Parathyroid adenoma (tissue), 2 donors: ENCODE results near the gene BTG2.

ENCODE experiments used
- H2AFZ ChIP-seq: fragments of 300-600 bp; sonication (generic); one replicate; pipeline ENCODE4 v1.7.0; 2017; ENCODE audit warnings: antibody characterized with exemption, mild to moderate bottlenecking
- H3K27ac ChIP-seq: fragments of 300-600 bp; sonication (generic); one replicate; pipeline ENCODE4 v1.7.0; 2017
- H3K27me3 ChIP-seq: fragments of 300-600 bp; sonication (generic); one replicate; pipeline ENCODE4 v1.7.0; 2017; ENCODE audit warnings: low read length; ENCODE audit not compliant: control insufficient read depth, insufficient read depth
- H3K36me3 ChIP-seq: fragments of 300-600 bp; sonication (generic); one replicate; pipeline ENCODE4 v1.7.0; 2017; ENCODE audit warnings: low read length; ENCODE audit not compliant: control insufficient read depth, insufficient read depth
- H3K4me1 ChIP-seq: fragments of 300-600 bp; sonication (generic); one replicate; pipeline ENCODE4 v1.7.0; 2017; ENCODE audit warnings: control low read depth
- H3K4me2 ChIP-seq: fragments of 300-600 bp; sonication (generic); one replicate; pipeline ENCODE4 v1.7.0; 2017; ENCODE audit warnings: low read length
- H3K4me3 ChIP-seq: fragments of 300-600 bp; sonication (generic); one replicate; pipeline ENCODE4 v1.7.0; 2017; ENCODE audit warnings: low read depth, low read length
- H3K79me2 ChIP-seq: fragments of 300-600 bp; sonication (generic); one replicate; pipeline ENCODE4 v1.7.0; 2017; ENCODE audit warnings: control low read depth
- H3K9ac ChIP-seq: fragments of 300-600 bp; sonication (generic); one replicate; pipeline ENCODE4 v1.7.0; 2017; ENCODE audit warnings: mild to moderate bottlenecking
- H3K9me3 ChIP-seq: fragments of 300-600 bp; sonication (generic); one replicate; pipeline ENCODE4 v1.7.0; 2017; ENCODE audit warnings: low read length; ENCODE audit not compliant: control insufficient read depth
- TF ChIP-seq, protein P1 (sequence below): fragments of 300-600 bp; sonication (generic); IDR thresholded peaks from one replicate; pipeline ENCODE4 v1.7.0; 2017; ENCODE audit warnings: antibody characterized with exemption, mild to moderate bottlenecking
- donor health status: primary hyperparathyroidism.

Gene BTG2

DNA sequence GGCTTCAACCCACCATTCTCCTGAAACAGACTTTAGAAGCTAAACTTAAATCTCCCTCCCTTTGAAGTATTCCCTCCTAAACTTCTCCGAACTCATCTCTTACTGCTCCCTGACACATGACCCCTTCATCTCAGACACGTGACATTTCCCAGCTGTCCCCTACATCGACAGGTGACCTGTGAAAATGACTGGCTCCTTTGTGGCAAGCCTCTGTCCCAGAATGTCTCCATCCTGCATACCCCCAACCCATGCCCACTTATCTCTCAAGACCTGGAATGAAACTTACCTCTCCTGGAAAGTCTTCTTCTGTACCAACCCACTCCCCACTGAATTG is 41.4 kb downstream of the BTG2 start:
- Histone ChIP-seq H3K4me2 (no peak overlapping the region), H3K27me3 (no peaks in the 10 kb centered on the region), H3K9ac (no peak overlapping the region), H3K27ac (no peak overlapping the region), H3K4me1 (no peaks in the 10 kb centered on the region), H3K9me3 (no peaks in the 10 kb centered on the region), H2AFZ (no peak overlapping the region), H3K79me2 (no peaks in the 10 kb centered on the region), H3K4me3 (no peak overlapping the region), H3K36me3 (no peaks in the 10 kb centered on the region)
- TF ChIP-seq, protein P1, sequence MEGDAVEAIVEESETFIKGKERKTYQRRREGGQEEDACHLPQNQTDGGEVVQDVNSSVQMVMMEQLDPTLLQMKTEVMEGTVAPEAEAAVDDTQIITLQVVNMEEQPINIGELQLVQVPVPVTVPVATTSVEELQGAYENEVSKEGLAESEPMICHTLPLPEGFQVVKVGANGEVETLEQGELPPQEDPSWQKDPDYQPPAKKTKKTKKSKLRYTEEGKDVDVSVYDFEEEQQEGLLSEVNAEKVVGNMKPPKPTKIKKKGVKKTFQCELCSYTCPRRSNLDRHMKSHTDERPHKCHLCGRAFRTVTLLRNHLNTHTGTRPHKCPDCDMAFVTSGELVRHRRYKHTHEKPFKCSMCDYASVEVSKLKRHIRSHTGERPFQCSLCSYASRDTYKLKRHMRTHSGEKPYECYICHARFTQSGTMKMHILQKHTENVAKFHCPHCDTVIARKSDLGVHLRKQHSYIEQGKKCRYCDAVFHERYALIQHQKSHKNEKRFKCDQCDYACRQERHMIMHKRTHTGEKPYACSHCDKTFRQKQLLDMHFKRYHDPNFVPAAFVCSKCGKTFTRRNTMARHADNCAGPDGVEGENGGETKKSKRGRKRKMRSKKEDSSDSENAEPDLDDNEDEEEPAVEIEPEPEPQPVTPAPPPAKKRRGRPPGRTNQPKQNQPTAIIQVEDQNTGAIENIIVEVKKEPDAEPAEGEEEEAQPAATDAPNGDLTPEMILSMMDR: no peak

DNA sequence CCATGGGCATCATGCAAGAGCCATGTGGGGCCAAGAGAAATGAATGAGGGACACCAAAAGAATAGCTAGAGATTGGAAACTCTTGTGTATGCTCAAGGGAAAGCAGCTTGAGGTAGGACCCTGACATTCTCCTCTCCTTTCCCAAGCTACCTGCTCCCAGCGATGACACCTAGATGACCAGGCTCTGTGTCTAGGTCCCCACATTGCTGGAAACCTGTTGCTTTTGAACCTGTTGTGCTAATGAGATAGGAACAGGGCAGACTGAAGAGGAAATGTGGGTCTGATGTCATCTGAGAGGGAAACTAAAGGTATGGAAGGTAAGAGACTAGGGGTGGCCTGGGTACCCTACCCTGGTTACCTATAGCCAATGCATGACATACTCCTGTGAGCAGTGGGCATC is 43.8 kb downstream of the BTG2 start:
- Histone ChIP-seq H3K4me3 (no peak overlapping the region), H3K4me1 (no peaks in the 10 kb centered on the region), H3K9me3 (no peaks in the 10 kb centered on the region), H3K9ac (no peak overlapping the region), H3K4me2 (no peak overlapping the region), H3K79me2 (no peaks in the 10 kb centered on the region), H3K27ac (no peak overlapping the region), H3K27me3 (no peaks in the 10 kb centered on the region), H2AFZ (no peak overlapping the region), H3K36me3 (no peaks in the 10 kb centered on the region)
- TF ChIP-seq, protein P1: no peak

DNA sequence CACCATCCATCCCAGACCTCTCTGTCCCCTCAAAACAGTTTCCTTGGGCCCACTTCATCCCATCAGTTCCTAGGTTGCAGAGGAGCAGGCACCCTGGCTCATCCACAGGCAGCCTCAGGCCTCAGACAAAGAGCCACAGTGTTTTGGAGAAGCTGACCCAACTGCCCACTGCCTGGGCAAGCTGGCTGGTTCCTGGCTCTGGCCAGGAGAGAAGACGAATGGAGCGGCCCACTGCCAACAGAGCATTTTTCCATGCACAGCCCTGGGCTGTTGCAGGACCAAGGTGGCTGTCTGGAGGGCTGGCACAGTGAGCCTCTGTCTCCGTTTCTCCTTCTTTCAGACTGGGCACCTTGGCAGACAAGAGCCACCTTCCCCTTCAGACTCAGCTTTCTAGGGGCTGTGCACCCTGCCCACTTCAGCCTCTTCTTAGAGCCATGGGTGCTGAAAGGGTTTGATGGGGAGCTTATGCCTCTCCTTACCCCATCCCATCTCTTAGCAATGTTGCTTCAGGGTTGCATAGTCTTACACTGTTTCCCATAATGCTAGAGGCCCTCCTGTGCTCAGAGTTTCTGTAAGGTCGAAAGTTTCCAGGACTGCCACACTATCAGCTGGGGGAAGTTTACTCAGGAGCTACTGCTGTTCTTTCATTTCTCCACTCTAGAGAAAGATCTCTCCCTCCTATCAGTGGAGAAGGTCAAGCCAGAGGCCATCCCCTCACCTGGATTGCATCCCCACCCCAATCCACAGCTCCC is 44.6 kb downstream of the BTG2 start:
- Histone ChIP-seq H3K27ac (no peak overlapping the region), H3K27me3 (no peaks in the 10 kb centered on the region), H3K36me3 (no peaks in the 10 kb centered on the region), H3K9ac (no peak overlapping the region), H2AFZ (no peak overlapping the region), H3K4me1 (no peaks in the 10 kb centered on the region), H3K9me3 (no peaks in the 10 kb centered on the region), H3K4me3 (no peak overlapping the region), H3K4me2 (no peak overlapping the region), H3K79me2 (no peaks in the 10 kb centered on the region)
- TF ChIP-seq, protein P1: no peak

DNA sequence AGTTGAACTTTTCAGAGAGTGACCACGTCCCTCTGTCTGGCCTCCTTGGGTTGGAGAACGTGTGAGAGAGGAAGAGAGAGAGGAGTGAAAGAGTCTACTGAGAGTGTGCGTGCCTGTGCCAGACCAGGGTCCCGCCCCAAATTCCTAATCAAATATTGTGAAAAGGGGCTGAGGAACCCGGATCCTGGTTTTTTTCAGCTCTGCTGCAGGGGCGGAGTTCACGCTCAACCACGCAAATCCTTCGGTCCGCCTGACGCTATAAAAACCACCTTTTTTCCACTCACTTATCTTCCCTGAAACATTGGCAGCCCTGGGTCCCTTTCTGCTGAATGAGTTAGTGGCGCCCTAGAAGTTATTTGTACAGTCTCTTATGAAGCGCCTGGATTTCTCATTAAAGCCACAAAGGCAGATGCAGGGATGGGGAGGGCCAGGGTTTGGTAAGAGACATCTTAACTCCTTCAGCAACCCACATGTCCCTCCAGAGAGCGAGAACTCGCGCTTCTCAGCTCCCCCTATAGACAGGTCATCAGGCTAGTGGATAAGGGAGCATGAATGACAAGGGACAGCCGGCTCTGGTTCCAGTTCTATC is 45.8 kb downstream of the BTG2 start, which contains the start of gene FMOD:
FMOD (minus strand) TSS at position 86 of the 589 bp plus-strand sequence. CDS start 2,852 bp downstream, outside the sequence.
- Histone ChIP-seq H3K9me3 (no peaks in the 10 kb centered on the region), H3K27me3 (no peaks in the 10 kb centered on the region), H3K4me2 (peak within 1 kb of the TSS; percentile 47), H2AFZ (peak within 1 kb of the TSS; percentile 71), H3K4me3 (peak within 1 kb of the TSS; percentile 3), H3K9ac (no peak within 1 kb of the TSS), H3K79me2 (no peaks in the 10 kb centered on the region), H3K27ac (no peak within 1 kb of the TSS), H3K36me3 (no peaks in the 10 kb centered on the region), H3K4me1 (no peaks in the 10 kb centered on the region)
- TF ChIP-seq, protein P1: no peak

DNA sequence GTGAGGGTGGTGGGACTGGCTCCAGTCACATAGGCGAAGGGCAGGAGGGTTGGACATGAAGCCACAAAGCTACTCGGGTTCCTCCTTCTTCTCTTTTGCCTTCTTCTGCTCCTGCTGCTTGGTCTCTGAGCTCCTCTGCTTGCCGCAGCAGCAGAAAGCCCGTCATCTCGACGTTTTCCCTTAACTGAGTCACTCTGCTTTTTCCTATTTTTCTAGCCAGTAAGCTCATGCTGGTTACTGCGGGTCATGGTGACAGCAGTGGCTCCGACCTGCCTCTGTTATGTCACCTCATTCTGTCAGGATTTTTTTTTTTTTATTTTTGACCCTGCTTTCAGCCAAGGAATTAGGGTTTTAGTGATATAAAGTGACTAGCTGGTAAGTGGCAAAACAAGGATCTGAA is 48.2 kb downstream of the BTG2 start:
- H2AFZ ChIP-seq: no peak overlapping the region

More for the DNA sequence above, 48.2 kb downstream of the BTG2 start:
- Histone ChIP-seq H3K9ac (no peak overlapping the region), H3K27me3 (no peaks in the 10 kb centered on the region), H3K9me3 (no peaks in the 10 kb centered on the region), H3K4me1 (no peaks in the 10 kb centered on the region), H3K79me2 (no peaks in the 10 kb centered on the region), H3K36me3 (no peaks in the 10 kb centered on the region), H3K27ac (no peak overlapping the region), H3K4me3 (no peak overlapping the region), H3K4me2 (no peak overlapping the region)
- TF ChIP-seq, protein P1: no peak
